ENCODE results near the gene NAPA. TPM values are rescaled to one million over a fixed set of nuclear protein-coding genes. Genes with fewer than 3 reads are reported as not detected.

Gene NAPA
- total and polyA plus RNA-seq, 4 donors, result 65.7 to 140 (median 124) TPM

DNA sequence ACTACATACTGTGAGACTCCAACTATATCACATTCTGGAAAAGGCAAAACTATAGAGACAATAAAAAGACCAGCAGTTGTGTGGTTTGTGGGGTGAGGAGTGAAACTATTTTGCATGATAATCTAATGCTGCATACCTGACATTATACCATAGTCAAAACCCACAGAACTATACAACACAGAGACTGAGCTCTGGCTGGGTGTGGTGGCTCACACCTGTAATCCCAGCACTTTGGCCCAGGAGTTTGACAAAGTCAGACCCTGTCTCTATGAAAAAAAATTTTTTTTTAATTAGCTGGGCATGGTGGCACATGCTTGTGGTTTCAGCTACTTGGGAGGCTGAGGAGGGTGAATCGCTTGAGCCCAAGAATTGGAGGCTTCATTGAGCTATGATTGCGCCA is 46.1 kb upstream of the NAPA start:
- DNase-seq (no peak), ATAC-seq (ENCODE audit: insufficient read depth, low FRiP score) (no peak)
- Histone ChIP-seq H3K9me3 (ENCODE audit: control insufficient read depth in 4 of 4, insufficient read depth in 3 of 4, low read length in 3 of 4) (no peaks in the 10 kb centered on the region), H3K4me3 (no peak overlapping the region), H3K4me1 (ENCODE audit: control insufficient read depth in 5 of 5, insufficient read depth in 5 of 5, low read length in 5 of 5) (no peaks in the 10 kb centered on the region), H3K27me3 (ENCODE audit: control insufficient read depth in 3 of 3, insufficient read depth in 3 of 3, low read length in 2 of 3) (no peaks in the 10 kb centered on the region), H3K9ac (ENCODE audit: insufficient read depth in 1 of 2, low read length in 2 of 2) (no peak overlapping the region), H3K36me3 (ENCODE audit: control insufficient read depth in 4 of 4, insufficient read depth in 4 of 4, low read length in 4 of 4) (no peaks in the 10 kb centered on the region), H3K27ac (ENCODE audit: low read depth in 1 of 2, low read length in 1 of 2) (no peak overlapping the region)
- 87 to 93% methylated on average over 2 of the region's 2 CpGs for WGBS, 2 donors
- TF ChIP-seq, protein P1, sequence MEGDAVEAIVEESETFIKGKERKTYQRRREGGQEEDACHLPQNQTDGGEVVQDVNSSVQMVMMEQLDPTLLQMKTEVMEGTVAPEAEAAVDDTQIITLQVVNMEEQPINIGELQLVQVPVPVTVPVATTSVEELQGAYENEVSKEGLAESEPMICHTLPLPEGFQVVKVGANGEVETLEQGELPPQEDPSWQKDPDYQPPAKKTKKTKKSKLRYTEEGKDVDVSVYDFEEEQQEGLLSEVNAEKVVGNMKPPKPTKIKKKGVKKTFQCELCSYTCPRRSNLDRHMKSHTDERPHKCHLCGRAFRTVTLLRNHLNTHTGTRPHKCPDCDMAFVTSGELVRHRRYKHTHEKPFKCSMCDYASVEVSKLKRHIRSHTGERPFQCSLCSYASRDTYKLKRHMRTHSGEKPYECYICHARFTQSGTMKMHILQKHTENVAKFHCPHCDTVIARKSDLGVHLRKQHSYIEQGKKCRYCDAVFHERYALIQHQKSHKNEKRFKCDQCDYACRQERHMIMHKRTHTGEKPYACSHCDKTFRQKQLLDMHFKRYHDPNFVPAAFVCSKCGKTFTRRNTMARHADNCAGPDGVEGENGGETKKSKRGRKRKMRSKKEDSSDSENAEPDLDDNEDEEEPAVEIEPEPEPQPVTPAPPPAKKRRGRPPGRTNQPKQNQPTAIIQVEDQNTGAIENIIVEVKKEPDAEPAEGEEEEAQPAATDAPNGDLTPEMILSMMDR (IDR thresholded peaks at IDR 0.05; ENCODE audit: control extremely low read depth, extremely low read depth), result no peak

DNA sequence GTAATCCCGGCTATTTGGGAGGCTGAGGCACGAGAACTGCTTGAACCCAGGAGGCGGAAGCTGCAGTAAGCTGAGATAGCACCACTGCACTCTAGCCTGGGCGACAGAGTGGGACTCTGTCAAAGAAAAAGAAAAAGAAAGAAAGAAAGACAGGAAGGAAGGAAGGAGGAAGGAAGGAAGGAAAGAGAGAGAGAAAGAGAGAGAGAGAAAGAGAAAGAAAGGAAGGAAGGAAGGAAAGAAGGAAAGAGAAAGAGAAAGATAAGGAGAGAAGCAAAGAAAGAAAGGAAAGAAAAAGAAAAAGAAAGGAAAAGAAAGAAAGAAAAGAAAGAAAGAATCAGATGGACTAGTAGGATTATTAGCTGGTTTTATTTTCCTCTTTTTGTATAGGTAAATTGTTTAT is 35.3 kb upstream of the NAPA start:
- no peak overlapping the region for H3K27ac ChIP-seq (ENCODE audit: low read depth in 1 of 2, low read length in 1 of 2)
- H3K9me3 ChIP-seq (ENCODE audit: control insufficient read depth in 4 of 4, insufficient read depth in 3 of 4, low read length in 3 of 4), result no peaks in the 10 kb centered on the region
- H3K27me3 ChIP-seq (ENCODE audit: control insufficient read depth in 3 of 3, insufficient read depth in 3 of 3, low read length in 2 of 3), result peaks cover 0 to 9% (median 5%) of the 10 kb centered on the region in 3 donors
- 88 to 89% methylated on average over 4 of the region's 4 CpGs for WGBS, 2 donors
- no peaks in the 10 kb centered on the region for H3K4me1 ChIP-seq (ENCODE audit: control insufficient read depth in 5 of 5, insufficient read depth in 5 of 5, low read length in 5 of 5)
- no peak for DNase-seq
- no peaks in the 10 kb centered on the region for H3K36me3 ChIP-seq (ENCODE audit: control insufficient read depth in 4 of 4, insufficient read depth in 4 of 4, low read length in 4 of 4)
- no peak overlapping the region for H3K9ac ChIP-seq (ENCODE audit: insufficient read depth in 1 of 2, low read length in 2 of 2)
- ATAC-seq (ENCODE audit: insufficient read depth, low FRiP score), result no peak
- H3K4me3 ChIP-seq, result no peak overlapping the region
- TF ChIP-seq, protein P1 (IDR thresholded peaks at IDR 0.05; ENCODE audit: control extremely low read depth, extremely low read depth), result no peak

DNA sequence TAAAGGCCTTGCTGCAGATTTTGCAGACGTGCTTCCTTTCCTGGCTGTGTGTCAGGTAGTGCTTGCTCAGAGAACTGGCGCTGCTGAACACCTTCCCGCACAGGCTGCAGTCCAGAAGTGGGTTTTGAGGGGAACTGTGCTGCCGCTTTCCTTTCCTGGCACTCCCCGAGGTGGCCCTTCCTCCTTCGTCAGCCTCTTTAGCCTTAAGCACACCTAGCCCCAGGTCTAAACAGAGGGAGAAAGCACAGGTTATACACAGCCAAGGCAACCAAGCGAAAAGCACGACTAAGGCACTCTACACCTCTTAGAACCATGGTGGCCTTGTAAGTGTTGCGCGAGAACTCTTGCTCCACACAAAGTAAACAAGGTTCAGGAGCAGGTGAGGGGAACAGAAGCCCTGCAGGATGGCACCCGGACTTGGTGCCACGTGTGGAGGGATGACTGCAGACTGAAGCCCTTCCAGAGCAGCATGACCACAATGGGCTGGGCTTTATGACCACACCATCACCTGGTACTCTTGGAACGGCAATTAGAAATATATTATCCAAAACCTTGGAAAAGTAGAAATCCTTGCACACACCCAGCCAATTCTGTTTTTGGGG is 34.5 kb upstream of the NAPA start:
- Histone ChIP-seq H3K4me3 (no peak overlapping the region), H3K27ac (ENCODE audit: low read depth in 1 of 2, low read length in 1 of 2) (peak overlapping the region in 1 of 2 donors; percentile 48), H3K9me3 (ENCODE audit: control insufficient read depth in 4 of 4, insufficient read depth in 3 of 4, low read length in 3 of 4) (peaks cover 0 to 2% (median 0%) of the 10 kb centered on the region in 4 donors), H3K9ac (ENCODE audit: insufficient read depth in 1 of 2, low read length in 2 of 2) (no peak overlapping the region), H3K27me3 (ENCODE audit: control insufficient read depth in 3 of 3, insufficient read depth in 3 of 3, low read length in 2 of 3) (peaks cover 0 to 15% (median 7%) of the 10 kb centered on the region in 3 donors), H3K36me3 (ENCODE audit: control insufficient read depth in 4 of 4, insufficient read depth in 4 of 4, low read length in 4 of 4) (no peaks in the 10 kb centered on the region), H3K4me1 (ENCODE audit: control insufficient read depth in 5 of 5, insufficient read depth in 5 of 5, low read length in 5 of 5) (no peaks in the 10 kb centered on the region)
- TF ChIP-seq, protein P1 (IDR thresholded peaks at IDR 0.05; ENCODE audit: control extremely low read depth, extremely low read depth), result no peak
- peak; percentile 60 for ATAC-seq (ENCODE audit: insufficient read depth, low FRiP score)
- WGBS, 2 donors, result 64 to 79% methylated on average over 13 of the region's 13 CpGs
- peak in 1 of 3 donors; percentile 35 for DNase-seq

DNA sequence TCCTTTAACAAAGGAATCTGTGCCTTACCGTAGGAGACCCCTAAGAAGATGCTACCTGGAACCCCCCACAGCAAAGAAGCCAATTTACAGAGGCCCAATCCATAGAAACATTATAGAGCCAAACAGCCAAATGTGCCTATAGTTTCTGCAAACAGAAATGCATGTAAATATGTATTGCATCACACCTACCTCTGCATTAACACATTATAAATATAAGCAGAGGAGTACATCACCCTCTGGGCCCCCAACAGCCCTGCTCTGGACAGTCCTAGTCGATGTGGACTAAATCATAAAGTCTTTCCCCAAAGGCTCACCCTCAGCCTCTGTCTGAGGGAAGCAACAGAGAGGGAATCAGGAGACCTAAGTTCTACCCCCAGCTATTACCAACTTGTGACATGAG is 32.3 kb upstream of the NAPA start:
- TF ChIP-seq, protein P1 (IDR thresholded peaks at IDR 0.05; ENCODE audit: control extremely low read depth, extremely low read depth), result no peak
- H3K9me3 ChIP-seq (ENCODE audit: control insufficient read depth in 4 of 4, insufficient read depth in 3 of 4, low read length in 3 of 4), result peaks cover 0 to 2% (median 0%) of the 10 kb centered on the region in 4 donors
- peaks cover 0 to 15% (median 7%) of the 10 kb centered on the region in 3 donors for H3K27me3 ChIP-seq (ENCODE audit: control insufficient read depth in 3 of 3, insufficient read depth in 3 of 3, low read length in 2 of 3)
- H3K4me1 ChIP-seq (ENCODE audit: control insufficient read depth in 5 of 5, insufficient read depth in 5 of 5, low read length in 5 of 5), result no peaks in the 10 kb centered on the region
- ATAC-seq (ENCODE audit: insufficient read depth, low FRiP score), result no peak
- no peak overlapping the region for H3K27ac ChIP-seq (ENCODE audit: low read depth in 1 of 2, low read length in 1 of 2)
- WGBS, 2 donors, result 83 to 85% methylated on average over 2 of the region's 2 CpGs
- no peak overlapping the region for H3K9ac ChIP-seq (ENCODE audit: insufficient read depth in 1 of 2, low read length in 2 of 2)
- no peak for DNase-seq
- H3K36me3 ChIP-seq (ENCODE audit: control insufficient read depth in 4 of 4, insufficient read depth in 4 of 4, low read length in 4 of 4), result no peaks in the 10 kb centered on the region
- H3K4me3 ChIP-seq, result no peak overlapping the region
